HepG2 (cell line): ENCODE data around the gene CA9. TPM values are rescaled to one million over a fixed set of nuclear protein-coding genes. Genes with fewer than 3 reads are reported as not detected.

Experiments used
- ATAC-seq: fragments of 200-7000 bp; cut with Tn5 transposase; 3 replicates; pipeline ENCODE4 v1.9.1; 2020; ENCODE audit warnings: mild to moderate bottlenecking, moderate library complexity
- BruUV-seq: library from RNA; stranded (reverse); fragments of 400-500 nt; replicated peaks from 2 replicates; lab custom pipeline; 2021; lab: Mats Ljungman, UMichigan
- CTCF ChIA-PET: fragments of 300-600 bp; formaldehyde crosslinking; extraction: SDS; loops from one replicate; lab custom pipeline; 2021; ENCODE audit warnings: low total read pairs, inconsistent platforms, low intra/inter-chr PET ratio; lab: Yijun Ruan, JAX
- POLR2A ChIA-PET: fragments of 350-600 bp; sonication (Branson Sonifier 250); formaldehyde crosslinking; loops from one replicate; lab custom pipeline; 2020; ENCODE audit warnings: antibody characterized with exemption, inconsistent platforms; lab: Yijun Ruan, JAX
- DNase-seq: peaks from one replicate; pipeline ENCODE4 v3.0.0-alpha.2; 2015; ENCODE audit warnings: low spot score
- FAIRE-seq: peaks from 3 replicates; lab custom pipeline; 2011; peaks lifted over from hg19 to GRCh38; lab: Jason Lieb, UNC
- H2AFZ ChIP-seq: one replicate; pipeline ENCODE4 v1.6.1; 2011; ENCODE audit warnings: low read length, inconsistent platforms
- H3K27ac ChIP-seq: fragments of 300-600 bp; 3 replicates; pipeline ENCODE4 v1.8.0; 2011; ENCODE audit warnings: mixed run types, mild to moderate bottlenecking, mixed read lengths, low read length, inconsistent platforms; ENCODE audit not compliant: insufficient read depth; ENCODE audit errors: extremely low read length
- H3K27me3 ChIP-seq, 2 experiments: fragments of 200-600 bp in 1 of 2; 2 replicates in 1 of 2; 3 replicates in 1 of 2; pipeline versions ENCODE4 v1.6.0 to v1.8.0; 2011; ENCODE audit warnings: low read length in 2 of 2, mild to moderate bottlenecking in 2 of 2, moderate library complexity in 2 of 2, inconsistent platforms in 1 of 2; ENCODE audit not compliant: insufficient read depth in 2 of 2, control insufficient read depth in 1 of 2
- H3K36me3 ChIP-seq, 2 experiments: fragments of 200-600 bp in 1 of 2; replicated peaks in 1 of 2; 2 replicates in 1 of 2; 3 replicates in 1 of 2; pipeline versions ENCODE4 v1.5.1 to v1.8.0; 2011; ENCODE audit warnings: low read length in 2 of 2, inconsistent platforms in 1 of 2; ENCODE audit not compliant: insufficient read depth in 2 of 2, control insufficient read depth in 1 of 2
- H3K4me1 ChIP-seq: 2 replicates; pipeline ENCODE4 v1.5.1; 2012; ENCODE audit warnings: low read length, inconsistent platforms; ENCODE audit not compliant: insufficient read depth
- H3K4me2 ChIP-seq: 2 replicates; pipeline ENCODE4 v1.6.0; 2011; ENCODE audit warnings: low read depth, low read length, inconsistent platforms
- H3K4me3 ChIP-seq, 3 experiments: fragments of 200-600 bp in 1 of 3; sonication (generic), shearing (Covaris generic) in 1 of 3; replicated peaks in 1 of 3; 2 replicates each; pipeline ENCODE4 v1.5.1; 2011 to 2016; ENCODE audit warnings: low read length in 3 of 3, inconsistent platforms in 2 of 3, low read depth in 2 of 3, mild to moderate bottlenecking in 2 of 3, control low read depth in 1 of 3, mixed read lengths in 1 of 3; ENCODE audit not compliant: insufficient read depth in 1 of 3
- H3K79me2 ChIP-seq: one replicate; pipeline ENCODE4 v1.6.1; 2011; ENCODE audit warnings: low read length, inconsistent platforms; ENCODE audit not compliant: insufficient read depth
- H3K9ac ChIP-seq: 2 replicates; pipeline ENCODE4 v1.6.0; 2011; ENCODE audit warnings: mild to moderate bottlenecking, low read depth, low read length, inconsistent platforms; ENCODE audit not compliant: insufficient read depth
- H3K9me3 ChIP-seq: 2 replicates; pipeline ENCODE4 v1.5.1; 2012; ENCODE audit warnings: mild to moderate bottlenecking, low read length
- H4K20me1 ChIP-seq: 2 replicates; pipeline ENCODE4 v1.6.0; 2011; ENCODE audit warnings: inconsistent platforms, mild to moderate bottlenecking, low read length, moderate library complexity; ENCODE audit not compliant: insufficient read depth
- AGO2 ChIP-seq: fragments of 200-400 bp; formaldehyde crosslinking; optimal IDR thresholded peaks from 2 replicates; pipeline ENCODE3; 2017; ENCODE audit warnings: mild to moderate bottlenecking, low read depth, low read length, moderate library complexity
- MTF1 ChIP-seq: sonication (generic); formaldehyde crosslinking; IDR thresholded peaks from 2 replicates; pipeline ENCODE4 v1.5.0; 2020; ENCODE audit warnings: missing genetic modification reagents
- THAP11 ChIP-seq: IDR thresholded peaks from 2 replicates; pipeline ENCODE4 v1.6.1; 2016; ENCODE audit warnings: missing biosample characterization, missing genetic modification reagents
- ZNF205 ChIP-seq: IDR thresholded peaks from 2 replicates; pipeline ENCODE4 v1.6.1; 2018; ENCODE audit warnings: missing biosample characterization, missing genetic modification reagents
- ZNF354B ChIP-seq: sonication (generic); formaldehyde crosslinking; IDR thresholded peaks from 2 replicates; pipeline ENCODE4 v1.8.0; 2022; ENCODE audit warnings: mild to moderate bottlenecking, missing genetic modification reagents
- ZNF629 ChIP-seq: sonication (generic); formaldehyde crosslinking; conservative IDR thresholded peaks from 2 replicates; pipeline ENCODE4 v1.5.0; 2020; ENCODE audit warnings: missing genetic modification reagents
- ZNF644 ChIP-seq: IDR thresholded peaks from 2 replicates; pipeline ENCODE4 v1.6.1; 2016; ENCODE audit warnings: low read depth
- ZNF747 ChIP-seq: sonication (generic); formaldehyde crosslinking; IDR thresholded peaks from 2 replicates; pipeline ENCODE4 v1.8.1; 2023; ENCODE audit warnings: missing genetic modification reagents, mild to moderate bottlenecking, borderline replicate concordance
- ZNF781 ChIP-seq: sonication (generic); formaldehyde crosslinking; IDR thresholded peaks from 2 replicates; pipeline ENCODE4 v1.5.1; 2020; ENCODE audit warnings: borderline replicate concordance, mild to moderate bottlenecking, missing genetic modification reagents; ENCODE audit errors: not compliant biosample characterization
- WGBS: methylation state at CpG from one replicate; pipeline ENCODE4 v1.1.6; 2017; ENCODE audit warnings: low lambda C conversion rate; 5-methylcytosine and 5-hydroxymethylcytosine counted together
- in situ Hi-C: cut with HindIII; loops from 2 replicates; pipeline ENCODE4 v1.10.0; 2017; ENCODE audit warnings: low pct_unique_long_range_greater_than_20kb; ENCODE audit not compliant: extremely low pct_ligation_motif_present
- intact Hi-C: fragments of 100-400 bp; cut with micrococcal nuclease; formaldehyde crosslinking; loops from one replicate; pipeline ENCODE4 v1.10.0; 2022; ENCODE audit not compliant: unreplicated experiment
- polyA plus RNA-seq, 8 experiments: library from polyadenylated mRNA; depleted of rRNA in 3 of 8; stranded (reverse) in 7 of 8; unstranded in 1 of 8; fragments of >200 nt; fragmentation: Illumina TruSeq in 4 of 8; extraction: Trizol in 4 of 8; gene quantifications; 2 replicates each; pipeline versions ENCODE4 v1.2.1 to v1.2.3, GENCODE V29; 2011 to 2016; ENCODE audit warnings: low read depth in 4 of 8, missing spikeins in 1 of 8, mixed read lengths in 1 of 8; ENCODE audit not compliant: insufficient read depth in 1 of 8
- total RNA-seq, 5 experiments: library from RNA; depleted of rRNA; stranded (reverse); fragments of >200 nt; fragmentation: Illumina TruSeq; extraction: Trizol; gene quantifications; 2 replicates each; pipeline ENCODE4 v1.2.3, GENCODE V29; 2016; ENCODE audit warnings: low read depth in 1 of 5
- TF ChIP-seq, protein P1 (sequence below): sonication (generic); formaldehyde crosslinking; IDR thresholded peaks from 2 replicates; pipeline ENCODE4 v1.8.0; 2022; ENCODE audit warnings: missing genetic modification reagents, low read depth, mild to moderate bottlenecking, borderline replicate concordance

The CA9 gene
- total and polyA plus RNA-seq, 2 of the 13 experiments (the other 11 are each of a cell fraction or from before 2014, with no cell fraction given), result 0.13 to 152 TPM

- no peak for TF ChIP-seq ZNF781
- TF ChIP-seq ZNF747 (CRISPR knock-in tag), result no peak
- no peak for TF ChIP-seq ZNF205 (CRISPR knock-in tag)
- TF ChIP-seq ZNF354B (CRISPR knock-in tag), result no peak
- TF ChIP-seq, protein P1, sequence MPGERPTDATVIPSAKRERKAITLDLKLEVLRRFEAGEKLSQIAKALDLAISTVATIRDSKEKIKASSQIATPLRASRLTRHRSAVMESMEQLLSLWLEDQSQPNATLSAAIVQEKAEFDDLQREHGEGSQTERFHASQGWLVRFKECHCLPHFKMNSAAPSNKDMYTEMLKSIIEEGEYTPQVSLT (CRISPR knock-in tag), result no peak
- TF ChIP-seq ZNF644 (CRISPR knock-in tag), result no peak
- no peak for TF ChIP-seq THAP11
- Histone ChIP-seq H3K36me3 (peaks cover 50 to 89% of the 10 kb centered on the region in 2 experiments), H3K79me2 (no peaks in the 10 kb centered on the region), H3K4me2 (no peak overlapping the region), H3K9me3 (no peaks in the 10 kb centered on the region), H3K27ac (no peak overlapping the region), H3K27me3 (no peaks in the 10 kb centered on the region), H2AFZ (no peak overlapping the region), H3K4me3 (no peak overlapping the region), H3K9ac (no peak overlapping the region), H4K20me1 (no peaks in the 10 kb centered on the region), H3K4me1 (no peaks in the 10 kb centered on the region)
- in situ Hi-C loops, result no loop called here
- ATAC-seq (no peak), DNase-seq (no peak), FAIRE-seq (no peak)
- 95% methylated on average over 3 of the region's 3 CpGs for WGBS
- POLR2A ChIA-PET, result interaction anchor here (1.1 to 2.1 kb wide), 2 partner anchors 15 to 29 kb away, joined by 4 to 5 read pairs; no protein-coding TSS in a partner anchor
- no TSS peak for BruUV-seq
- CTCF ChIA-PET, result no interaction called here
- intact Hi-C loops, result no loop called here
Observed at GRCh38 chr9:35713578-35713977, 39.9 kb downstream of the CA9 start.

DNA sequence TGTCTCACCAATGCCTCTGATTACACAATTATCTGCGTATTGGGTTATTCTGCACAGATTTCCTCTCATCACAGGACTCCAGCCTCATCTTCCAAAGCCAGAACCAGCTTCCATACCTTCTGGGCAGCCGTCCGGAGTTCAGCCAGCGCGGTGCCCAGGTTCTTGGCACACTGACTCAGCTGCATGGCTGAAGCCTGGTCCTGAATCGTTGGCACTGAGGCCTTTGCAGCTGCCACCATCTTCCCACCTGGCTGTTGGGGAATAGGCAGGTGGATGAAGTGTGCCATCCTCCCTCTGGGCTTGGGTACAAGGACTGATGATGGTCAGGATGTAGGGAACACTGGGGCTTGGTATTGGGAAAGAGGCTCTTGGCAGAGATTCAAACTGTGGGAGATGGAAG lies 40.4 kb downstream of the CA9 start:
- Histone ChIP-seq H3K4me2 (no peak overlapping the region), H3K9ac (no peak overlapping the region), H3K4me1 (no peaks in the 10 kb centered on the region), H4K20me1 (no peaks in the 10 kb centered on the region), H3K79me2 (no peaks in the 10 kb centered on the region), H3K27ac (no peak overlapping the region), H3K27me3 (no peaks in the 10 kb centered on the region), H3K9me3 (no peaks in the 10 kb centered on the region), H2AFZ (no peak overlapping the region), H3K4me3 (no peak overlapping the region), H3K36me3 (peaks cover 52 to 89% of the 10 kb centered on the region in 2 experiments)
- no peak for TF ChIP-seq ZNF629 (CRISPR knock-in tag)
- no peak for TF ChIP-seq MTF1 (CRISPR knock-in tag)
- TF ChIP-seq AGO2, result peak; percentile 5
- ChIA-PET CTCF (no interaction called here), POLR2A (interaction anchor here (0.9 to 2.1 kb wide), 2 partner anchors 30 to 49 kb away, joined by 3 to 4 read pairs; partner anchors contain the start of gene ARHGEF39)
- in situ Hi-C loops, result no loop called here
- intact Hi-C loops, result no loop called here
- WGBS, result 93% methylated on average over 6 of the region's 6 CpGs
- no peak for ATAC-seq
- no TSS peak for BruUV-seq
- no peak for DNase-seq
- FAIRE-seq, result no peak
